GM19240 (cell line): Measurements from ENCODE around the gene ZSCAN10.
"Not testable (repeated sequence)": the region's sequence is repeated elsewhere in the genome, so short reads cannot be mapped to it uniquely, and the experiment has no call there.

Experiments used
- DNase-seq: peaks from one replicate; pipeline ENCODE4 v3.0.0; 2011; ENCODE audit warnings: low spot score; ENCODE audit not compliant: insufficient read length

Gene ZSCAN10

DNA sequence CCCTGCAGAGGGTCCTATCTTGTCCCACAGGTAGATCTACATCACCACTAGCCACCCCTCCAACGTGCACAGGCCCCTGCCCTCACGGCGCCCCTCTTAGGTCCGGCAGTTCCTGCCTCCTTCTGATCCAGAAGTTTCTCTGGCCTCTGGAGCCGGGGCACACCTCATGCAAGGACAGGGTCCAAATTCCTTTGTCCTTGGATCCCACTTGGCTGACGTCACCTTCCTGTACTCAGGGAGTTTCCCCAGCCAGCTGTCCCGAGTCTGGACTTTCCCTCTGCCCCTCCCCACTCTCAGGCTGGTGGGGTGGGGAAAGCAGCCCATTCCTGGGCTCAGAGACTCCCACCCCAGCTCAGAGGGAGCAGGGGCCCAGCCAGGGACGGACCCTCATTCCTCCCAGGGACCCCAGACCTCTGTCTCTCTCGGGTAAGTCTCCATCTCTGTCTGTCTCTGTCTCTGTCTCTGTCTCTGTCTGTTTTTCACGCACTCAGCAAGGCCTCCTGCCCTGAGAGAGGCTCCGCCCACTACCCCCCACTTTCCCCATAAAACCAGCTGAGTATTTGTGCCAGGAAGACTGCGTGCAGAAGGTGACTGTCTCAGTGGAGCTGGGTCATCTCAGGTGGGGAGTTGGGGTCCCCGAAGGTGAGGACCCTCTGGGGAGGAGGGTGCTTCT, 33.9 kb downstream of the ZSCAN10 start, which contains the start of gene IL32:
IL32 (plus strand) TSS at position 572 of the 673 bp plus-strand sequence. CDS start 172 bp downstream, outside the sequence.
- no peak for DNase-seq

DNA sequence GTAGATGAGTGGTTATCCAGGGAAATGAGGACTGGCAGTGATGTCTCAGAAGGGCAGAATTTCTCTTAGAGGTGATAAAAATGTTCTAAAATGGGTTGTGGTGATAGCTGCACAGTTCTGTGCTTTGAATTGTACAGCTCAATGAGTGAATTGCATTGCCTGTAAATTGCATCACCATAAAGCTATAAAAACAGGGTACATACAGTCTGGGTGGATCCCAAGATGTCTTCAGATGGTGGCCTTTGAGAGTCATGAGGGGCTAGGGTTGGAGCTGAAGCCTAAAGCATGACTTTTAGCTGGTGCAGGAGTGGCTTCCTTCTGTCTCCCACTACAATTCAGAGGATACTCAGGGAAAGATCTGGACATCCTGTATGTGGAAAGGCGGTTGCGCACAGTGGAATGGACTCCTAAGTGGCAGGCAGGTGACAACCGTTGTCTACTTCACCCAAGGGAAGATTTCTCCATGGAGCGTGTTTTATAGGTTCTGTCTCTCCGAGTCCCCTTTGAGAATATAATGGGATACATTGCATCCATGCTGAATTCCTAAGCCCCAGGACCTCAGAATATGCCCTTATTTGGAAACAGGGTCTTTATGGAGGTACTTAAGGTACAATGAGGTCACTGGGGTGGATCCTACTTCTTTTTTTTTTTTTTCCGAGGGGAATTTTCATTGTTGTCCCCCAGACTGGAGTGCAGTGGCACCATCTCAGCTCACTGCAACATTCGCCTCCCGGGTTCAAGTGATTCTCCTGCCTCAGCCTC, 35.3 kb downstream of the ZSCAN10 start:
- DNase-seq = no peak

DNA sequence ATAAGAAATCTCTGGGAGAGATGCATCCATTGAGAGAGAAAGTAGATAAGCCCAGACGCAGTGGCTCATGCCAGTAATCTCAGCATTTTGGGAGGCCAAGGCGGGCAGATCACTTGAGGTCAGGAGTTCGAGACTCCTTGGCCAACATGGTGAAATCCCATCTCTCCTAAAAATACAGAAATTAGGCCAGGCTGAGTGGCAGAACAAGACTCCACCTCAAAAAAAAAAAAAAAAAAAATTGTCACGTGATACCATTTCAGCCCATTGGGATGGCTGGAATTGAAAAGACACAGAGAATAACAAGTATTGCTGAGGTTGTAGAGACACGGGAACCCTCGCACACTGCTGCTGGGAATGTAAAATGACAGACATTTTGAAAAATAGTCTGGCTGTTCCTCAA, 36.5 kb downstream of the ZSCAN10 start:
- DNase-seq = no peak

DNA sequence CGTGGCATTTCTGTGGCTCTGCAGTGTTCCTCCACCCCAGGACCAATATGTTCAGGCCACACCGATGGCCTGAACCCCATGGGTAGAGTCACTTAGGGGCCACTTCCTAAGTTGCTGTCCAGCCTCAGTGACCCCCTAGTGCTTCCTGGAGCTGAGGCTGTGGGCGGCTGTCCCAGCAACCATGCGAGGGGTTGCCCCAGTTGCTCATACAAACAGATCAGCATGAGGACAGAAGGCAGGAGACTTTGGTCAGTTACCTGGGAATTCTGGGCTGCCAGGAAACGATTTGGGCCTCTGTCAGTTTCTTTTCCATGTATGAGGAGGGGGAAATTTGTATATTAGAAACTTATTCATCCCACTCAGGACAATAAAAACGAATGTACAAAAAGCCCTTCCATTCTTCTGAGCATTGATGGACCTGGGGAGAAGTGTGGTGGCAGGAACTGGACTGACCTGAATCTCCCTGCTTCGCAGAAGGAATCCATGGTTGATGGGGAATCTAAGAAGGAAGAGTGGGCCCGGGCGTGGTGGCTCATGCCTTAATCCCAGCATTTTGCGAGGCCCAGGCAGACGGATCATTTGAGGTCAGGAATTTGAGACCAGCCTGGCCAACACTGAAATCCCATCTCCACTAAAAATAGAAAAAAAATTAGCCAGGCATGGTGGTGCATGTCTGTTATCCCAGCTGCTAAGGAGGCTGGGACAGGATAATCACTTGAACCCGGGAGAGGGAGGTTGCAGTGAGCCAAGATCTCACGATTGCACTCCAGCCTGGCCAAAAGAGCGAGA, 38.6 kb downstream of the ZSCAN10 start:
- DNase-seq = no peak

DNA sequence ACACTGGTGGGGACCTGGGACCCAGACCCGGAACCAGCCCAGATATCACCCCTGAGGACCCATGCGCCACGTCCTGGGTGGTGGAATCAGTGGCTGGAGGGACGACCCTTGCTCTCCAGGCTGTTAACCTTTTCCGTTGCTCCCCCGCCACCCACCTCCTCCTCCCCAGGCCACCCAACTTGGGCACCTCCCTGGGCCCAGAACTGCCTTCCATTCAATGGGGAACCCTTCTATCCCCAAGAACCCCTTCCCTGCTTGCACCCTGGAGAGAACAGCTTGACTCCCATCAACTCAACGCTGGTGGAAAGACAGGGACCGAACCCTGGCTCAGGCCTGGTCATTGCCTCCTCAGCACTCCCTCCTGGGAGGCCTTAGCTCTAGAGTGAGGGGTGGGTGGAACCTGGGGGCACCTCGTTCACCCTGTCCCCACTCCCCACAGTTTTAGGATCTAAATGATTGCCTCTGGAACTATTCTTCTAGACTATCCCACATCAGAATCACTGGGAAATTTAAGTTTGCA, 39.3 kb downstream of the ZSCAN10 start:
- DNase-seq = no peak

DNA sequence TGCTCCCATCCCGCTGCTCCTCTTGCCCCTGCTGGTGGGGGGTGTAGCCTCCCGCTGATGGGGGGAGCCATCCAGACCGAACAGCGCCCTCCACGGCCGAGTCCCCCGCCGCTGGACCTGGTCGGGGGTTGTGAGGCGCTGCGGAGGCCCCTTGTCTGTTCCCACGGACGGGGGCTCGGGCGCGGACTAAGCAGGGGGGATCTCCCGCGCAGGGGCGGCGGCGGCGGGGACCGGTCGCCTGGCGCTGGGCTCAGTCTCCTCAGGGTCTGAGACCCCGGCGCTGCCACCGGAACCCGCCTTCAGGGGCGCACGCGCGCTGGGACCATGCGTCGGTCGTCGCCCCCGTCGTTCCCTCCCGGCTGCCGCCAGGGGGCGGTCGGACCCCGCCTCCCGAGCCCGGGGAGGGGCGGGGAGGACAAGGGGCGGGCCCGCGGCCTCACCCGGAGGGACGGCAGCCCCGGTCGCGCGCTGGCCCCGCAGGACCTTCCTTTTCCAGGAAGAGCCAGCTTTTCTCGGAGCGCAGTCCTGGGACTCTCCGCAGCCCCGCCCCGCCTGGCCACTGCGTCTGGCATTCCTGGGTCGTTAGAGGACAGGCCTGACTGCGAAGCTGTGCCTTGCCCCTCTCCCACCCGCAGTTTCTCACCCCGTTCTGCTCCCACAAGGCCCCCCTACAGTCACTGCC, 39.9 kb downstream of the ZSCAN10 start:
- peak; percentile 91 for DNase-seq

DNA sequence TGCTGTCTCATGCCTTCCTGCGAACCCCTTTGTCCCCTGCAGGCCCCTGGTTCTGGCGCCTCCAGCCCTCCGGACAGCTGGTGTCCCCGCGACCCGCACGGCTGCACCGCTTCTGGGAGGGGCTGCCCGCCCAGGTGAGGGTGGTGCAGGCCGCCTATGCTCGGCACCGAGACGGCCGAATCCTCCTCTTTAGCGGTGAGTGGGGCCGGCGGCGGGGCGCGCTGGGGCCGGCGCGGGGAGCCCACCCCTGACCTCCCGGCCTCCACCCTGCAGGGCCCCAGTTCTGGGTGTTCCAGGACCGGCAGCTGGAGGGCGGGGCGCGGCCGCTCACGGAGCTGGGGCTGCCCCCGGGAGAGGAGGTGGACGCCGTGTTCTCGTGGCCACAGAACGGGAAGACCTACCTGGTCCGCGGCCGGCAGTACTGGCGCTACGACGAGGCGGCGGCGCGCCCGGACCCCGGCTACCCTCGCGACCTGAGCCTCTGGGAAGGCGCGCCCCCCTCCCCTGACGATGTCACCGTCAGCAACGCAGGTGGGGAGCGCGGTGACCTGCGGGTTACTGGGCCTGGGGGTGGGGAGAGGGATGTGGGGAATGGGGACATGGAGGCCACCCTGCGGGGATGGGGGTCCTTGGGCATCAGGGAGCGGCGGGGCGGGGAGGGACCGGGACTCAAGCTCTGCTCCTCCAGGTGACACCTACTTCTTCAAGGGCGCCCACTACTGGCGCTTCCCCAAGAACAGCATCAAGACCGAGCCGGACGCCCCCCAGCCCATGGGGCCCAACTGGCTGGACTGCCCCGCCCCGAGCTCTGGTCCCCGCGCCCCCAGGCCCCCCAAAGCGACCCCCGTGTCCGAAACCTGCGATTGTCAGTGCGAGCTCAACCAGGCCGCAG, 40.7 kb downstream of the ZSCAN10 start:
- no peak for DNase-seq

DNA sequence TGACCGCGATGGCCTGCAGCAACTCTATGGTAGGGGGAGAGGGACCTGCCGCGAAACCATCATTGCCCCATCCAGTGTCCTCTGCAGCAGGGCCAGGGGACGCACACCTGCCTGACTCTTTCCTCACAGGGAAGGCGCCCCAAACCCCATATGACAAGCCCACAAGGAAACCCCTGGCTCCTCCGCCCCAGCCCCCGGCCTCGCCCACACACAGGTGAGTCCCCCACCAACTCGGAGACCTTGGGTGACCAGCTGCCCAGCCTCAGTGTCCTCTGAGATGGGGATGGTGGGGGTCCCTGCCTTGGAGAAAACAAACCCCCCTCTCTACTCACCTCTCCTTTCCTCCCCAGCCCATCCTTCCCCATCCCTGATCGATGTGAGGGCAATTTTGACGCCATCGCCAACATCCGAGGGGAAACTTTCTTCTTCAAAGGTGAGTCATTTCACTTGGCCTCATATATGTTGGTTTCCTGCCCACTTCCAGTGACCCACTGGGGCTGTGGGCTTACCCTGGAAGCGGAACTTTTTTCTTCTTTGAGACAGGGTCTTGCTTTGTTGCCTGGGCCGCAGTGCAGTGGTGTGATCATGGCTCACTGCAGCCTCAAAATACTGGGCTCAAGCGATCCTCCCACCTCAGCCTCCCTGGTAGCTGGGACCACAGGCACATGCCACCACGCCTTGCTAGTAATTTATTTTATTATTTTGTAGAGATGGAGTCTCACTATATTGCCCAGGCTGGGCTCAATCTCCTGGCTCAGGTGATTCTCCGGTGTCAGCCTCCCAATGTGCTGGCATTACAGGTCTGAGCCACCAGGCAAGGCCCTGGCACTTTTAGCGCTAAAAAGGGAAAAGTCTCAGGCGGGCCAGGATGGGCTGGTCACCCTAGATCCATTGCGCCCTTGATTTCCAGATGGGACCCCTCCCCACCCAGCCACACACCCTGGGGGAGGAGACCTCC, 41.6 kb downstream of the ZSCAN10 start:
- no peak for DNase-seq

DNA sequence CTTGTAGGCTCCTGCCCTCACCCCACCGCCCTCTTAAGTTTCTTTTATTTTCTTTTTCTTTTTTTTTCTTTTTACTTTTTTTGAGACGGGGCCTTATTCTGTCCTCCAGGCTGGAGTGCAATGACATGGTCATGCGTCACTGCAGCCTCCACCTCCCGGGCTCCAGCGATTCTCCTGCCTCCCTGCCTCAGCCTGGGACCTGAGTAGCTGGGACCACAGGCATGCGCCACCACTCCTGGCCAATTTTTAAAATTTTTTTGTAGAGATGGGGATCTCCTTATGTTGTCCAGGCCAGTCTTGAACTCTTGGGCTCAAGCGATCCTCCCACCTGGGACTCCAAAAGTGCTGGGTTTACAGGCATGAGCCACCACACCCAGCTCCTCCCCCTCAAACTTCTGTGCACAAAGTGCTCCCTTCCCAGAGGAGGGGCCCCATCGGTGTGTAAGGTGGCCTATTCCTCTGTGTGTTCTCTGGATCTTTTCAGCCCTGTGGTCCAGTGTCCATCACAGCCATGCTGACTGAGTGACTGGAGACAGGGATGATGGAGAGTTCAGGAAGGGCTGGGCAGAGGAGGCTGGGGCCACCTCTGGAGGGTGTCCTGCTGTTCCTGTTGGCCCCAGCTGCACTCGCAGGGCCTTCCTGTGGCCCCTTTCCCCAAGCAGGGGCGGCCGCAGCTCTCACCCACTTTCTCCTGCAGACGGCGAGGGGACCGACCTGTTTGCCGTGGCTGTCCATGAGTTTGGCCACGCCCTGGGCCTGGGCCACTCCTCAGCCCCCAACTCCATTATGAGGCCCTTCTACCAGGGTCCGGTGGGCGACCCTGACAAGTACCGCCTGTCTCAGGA, 42.5 kb downstream of the ZSCAN10 start:
- DNase-seq = no peak

DNA sequence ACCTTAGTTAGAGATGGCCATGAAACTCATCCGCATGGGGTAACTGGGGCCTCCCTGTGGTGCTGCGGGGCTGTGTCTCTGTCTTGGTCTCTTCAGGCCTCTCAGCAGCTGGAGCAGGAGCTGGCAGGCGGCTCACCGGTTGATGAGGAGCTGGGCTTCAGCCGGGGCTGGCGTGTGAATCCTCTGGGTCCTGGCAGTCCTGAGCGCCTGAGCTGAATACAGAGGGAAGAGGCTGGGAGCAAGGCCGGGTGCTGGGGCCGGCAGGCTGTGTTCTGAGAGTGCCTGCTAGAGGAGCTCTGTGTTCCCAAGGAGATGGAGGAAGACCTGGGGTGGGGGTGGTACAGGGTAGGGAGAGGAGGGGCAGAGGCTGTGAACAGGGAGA, 43.4 kb downstream of the ZSCAN10 start:
- not testable (repeated sequence) for DNase-seq

DNA sequence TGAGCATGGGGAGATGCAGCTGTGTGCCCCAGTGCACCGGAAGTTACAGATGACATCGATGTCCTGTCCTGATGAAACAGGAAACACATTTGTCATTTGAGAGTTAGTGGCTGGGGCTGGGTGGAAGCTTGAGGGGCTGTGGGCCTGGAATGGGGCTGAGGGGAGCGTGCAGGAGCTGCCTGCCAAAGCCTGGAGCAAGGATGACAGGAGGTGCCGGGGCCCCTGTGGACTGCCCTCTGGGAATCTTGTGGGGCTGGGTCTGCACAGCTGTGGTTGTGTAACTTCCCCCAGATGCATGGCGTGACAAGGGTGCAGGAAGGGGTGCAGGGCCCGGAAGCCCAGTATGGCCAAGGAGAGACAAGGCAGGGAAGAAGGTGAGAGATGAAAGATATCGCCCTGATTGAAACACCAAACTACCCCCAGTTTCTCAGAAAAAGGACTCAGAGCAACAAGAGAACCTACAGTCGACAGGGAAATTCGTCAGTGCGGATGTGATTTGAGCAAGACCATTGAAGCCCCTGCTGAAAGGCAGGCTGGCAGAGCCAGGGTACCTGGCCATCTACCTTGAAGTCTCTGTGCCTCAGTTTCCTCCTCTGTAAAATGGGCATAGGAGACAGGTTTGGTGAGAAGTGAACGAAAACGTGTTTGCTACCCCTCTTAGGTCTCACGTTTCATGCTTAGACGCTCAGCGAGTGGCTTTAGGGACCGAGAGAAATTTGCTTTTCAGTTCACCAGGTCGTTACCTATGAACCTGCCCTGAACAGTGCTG, 43.9 kb downstream of the ZSCAN10 start:
- no peak for DNase-seq

DNA sequence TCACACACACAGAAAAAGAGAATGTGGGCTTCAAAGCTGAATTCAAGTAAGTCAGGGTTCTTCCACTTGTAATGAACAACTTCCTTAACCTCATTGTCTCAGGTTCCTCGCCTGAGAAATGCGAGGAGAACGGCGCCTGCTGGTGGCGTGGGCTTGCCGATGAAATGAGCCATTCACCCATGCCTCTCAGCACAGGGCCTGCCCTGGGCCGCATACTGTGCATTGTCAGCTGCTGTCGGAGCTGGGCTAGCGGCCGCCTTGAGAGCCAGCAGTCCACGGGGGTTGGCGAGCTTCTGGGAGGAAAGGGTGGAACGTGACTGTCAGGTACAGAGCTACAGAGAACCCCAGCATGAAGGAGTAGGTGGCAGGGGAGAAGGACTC, 45.8 kb downstream of the ZSCAN10 start:
- DNase-seq = not testable (repeated sequence)

DNA sequence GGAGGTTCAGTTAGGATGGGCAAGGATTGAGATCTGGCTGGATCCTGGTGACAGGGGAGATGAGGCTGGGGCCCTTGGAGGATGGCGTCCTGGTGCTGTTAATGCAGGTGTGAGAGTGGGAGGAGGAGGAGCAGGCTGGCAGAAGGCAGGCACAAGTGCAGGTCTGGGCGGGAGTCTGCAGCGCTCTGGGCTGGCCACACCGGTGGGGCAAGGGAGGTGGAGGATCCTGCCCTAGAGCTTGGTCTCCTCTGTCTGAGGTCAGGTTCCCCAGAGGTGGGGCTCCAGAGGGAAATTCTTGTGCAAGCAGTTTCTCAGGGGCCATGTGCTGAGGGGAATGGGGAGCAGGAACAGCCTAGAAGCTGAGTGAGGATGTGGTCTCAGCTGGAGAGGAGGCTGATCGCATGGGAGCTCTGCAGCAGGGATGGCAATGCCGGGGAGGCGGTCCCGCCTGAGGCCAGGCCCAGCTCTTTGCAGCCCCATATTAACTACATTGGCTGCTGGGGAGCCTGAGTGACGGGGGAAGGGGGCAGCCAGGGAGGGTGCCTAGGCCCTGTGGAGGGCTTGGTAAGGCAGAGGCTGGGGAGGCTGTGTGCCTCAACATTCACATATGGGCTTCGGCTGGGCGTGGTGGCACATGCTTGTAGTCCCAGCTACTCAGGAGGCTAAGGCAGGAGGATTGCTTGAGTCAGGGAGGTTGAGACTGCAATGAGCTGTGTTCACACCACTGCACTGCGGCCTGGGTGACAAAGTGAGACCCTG, 46.3 kb downstream of the ZSCAN10 start:
- DNase-seq = not testable (repeated sequence)

DNA sequence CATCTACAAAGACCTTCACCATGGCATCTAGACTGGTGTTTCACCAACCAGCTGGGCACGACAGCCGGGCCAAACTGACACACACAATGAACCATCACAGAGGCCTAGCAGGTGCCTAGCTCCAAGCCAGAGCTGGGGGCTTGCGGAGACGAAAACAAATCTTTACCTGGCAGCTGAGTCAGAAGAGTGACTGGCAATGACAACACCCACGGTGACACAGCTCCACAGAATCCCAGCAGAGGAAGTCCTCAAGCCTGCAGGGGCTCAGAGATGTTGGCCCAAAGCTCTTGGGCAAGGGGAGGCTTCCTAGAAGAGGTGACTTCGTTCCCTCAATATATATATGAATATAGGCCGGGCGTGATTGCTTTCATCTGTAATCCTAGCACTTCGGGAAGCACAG, 47.6 kb downstream of the ZSCAN10 start:
- no peak for DNase-seq

DNA sequence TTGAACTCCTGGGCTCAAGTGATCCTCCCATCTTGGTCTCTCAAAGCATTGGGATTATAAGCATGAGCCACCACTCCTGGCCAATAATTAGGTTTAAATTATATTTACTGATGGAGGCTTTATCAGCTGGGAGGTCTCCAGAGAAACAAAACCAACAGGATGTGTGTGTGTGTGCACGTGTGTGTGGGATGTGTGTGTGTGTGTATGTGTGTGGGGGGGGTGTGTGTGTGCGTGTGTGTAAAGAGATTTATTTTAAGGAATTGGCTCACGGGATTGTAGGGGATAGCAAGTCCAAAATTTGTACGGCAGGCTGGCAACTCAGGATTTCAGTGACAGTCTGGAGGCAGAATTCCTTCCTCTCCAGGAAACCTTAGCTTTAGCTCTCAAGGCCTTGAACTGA, 48.1 kb downstream of the ZSCAN10 start:
- no peak for DNase-seq

DNA sequence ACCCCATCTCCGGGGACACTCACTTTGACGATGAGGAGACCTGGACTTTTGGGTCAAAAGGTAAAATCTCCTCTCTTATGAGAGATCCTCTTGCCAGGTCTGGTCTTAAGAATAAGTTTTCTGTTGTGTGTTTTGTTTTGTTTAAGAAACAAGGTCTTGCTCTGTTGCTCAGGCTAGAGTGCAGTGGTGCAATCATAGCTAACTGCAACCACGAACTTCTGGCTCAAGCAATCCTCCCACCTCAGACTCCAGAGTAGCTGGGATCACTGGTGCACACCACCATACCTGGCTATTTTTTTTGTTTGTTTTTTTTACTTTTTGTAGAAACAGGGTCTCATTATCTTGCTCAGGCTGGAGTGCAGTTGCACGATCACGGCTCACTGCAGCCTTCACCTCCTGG, 48.6 kb downstream of the ZSCAN10 start:
- no peak for DNase-seq
